BE2C (cell line): ENCODE measurements around the gene RPL13.

ENCODE experiments used
- DNase-seq: peaks from one replicate; pipeline ENCODE4 v3.0.0-alpha.2; 2020
- H3K27me3 ChIP-seq: fragments of 250-450 bp; sonication (Bioruptor Pico); 2 replicates; pipeline ENCODE4 v1.5.1; 2020; ENCODE audit warnings: mild to moderate bottlenecking
- H3K36me3 ChIP-seq: fragments of 250-450 bp; sonication (Bioruptor Pico); 2 replicates; pipeline ENCODE4 v1.5.1; 2020; ENCODE audit warnings: mild to moderate bottlenecking
- H3K4me1 ChIP-seq: fragments of 250-450 bp; sonication (Bioruptor Pico); 2 replicates; pipeline ENCODE4 v1.5.1; 2020
- H3K4me3 ChIP-seq: 2 replicates; pipeline ENCODE4 v1.5.1; 2011; ENCODE audit warnings: low read depth, low read length
- H3K9me3 ChIP-seq: fragments of 250-450 bp; sonication (Bioruptor Pico); 2 replicates; pipeline ENCODE4 v1.5.1; 2020
- CTCF ChIP-seq: IDR thresholded peaks from 2 replicates; pipeline ENCODE4 v1.5.1; 2012; ENCODE audit warnings: mild to moderate bottlenecking, low read depth, low read length

The RPL13 gene

DNA sequence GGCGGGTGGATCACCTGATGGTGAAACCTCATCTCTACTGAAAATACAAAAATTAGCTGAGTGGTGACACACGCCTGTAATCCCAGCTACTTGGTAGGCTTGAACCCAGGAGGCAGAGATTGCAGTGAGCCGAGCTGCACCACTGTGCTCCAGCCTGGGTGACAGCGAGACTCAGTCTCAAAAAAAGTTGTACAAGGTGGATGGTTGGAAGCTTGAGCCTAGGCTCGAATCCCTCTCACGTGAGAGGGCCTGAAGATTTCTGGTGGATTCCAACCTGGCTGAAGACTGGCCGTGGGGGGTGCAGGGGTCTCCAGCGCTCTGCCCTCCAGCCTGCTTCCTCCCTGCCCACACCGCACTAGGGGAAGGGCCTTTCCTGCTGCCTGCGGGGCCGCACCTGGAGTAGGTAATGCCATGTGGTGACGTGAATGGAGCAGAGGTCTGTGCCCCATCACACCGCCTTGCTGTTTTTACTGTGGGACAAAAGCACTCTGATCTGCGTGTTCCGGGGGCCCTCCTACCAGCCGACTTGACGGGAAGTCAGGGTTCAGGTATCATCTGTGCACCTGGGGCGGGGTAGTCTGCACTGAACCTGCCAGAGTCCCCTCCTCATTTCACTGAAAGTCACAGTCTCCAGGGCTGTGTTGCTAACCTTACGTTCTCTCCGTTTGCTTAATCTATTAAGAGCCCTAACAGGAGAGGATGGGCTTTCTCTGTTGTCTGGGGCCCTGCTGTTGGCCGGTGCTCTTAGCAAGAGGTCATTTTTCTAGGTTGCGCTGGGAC, 4.2 kb downstream of the RPL13 start:
- no peaks in the 10 kb centered on the region for H3K9me3 ChIP-seq
- peaks cover 43% of the 10 kb centered on the region for H3K36me3 ChIP-seq
- no peak overlapping the region; the same call in none of the 2 replicates for H3K4me3 ChIP-seq
- no peaks in the 10 kb centered on the region for H3K27me3 ChIP-seq
- no peak for DNase-seq
- H3K4me1 ChIP-seq, result peaks cover 16% of the 10 kb centered on the region
- no peak for TF ChIP-seq CTCF

DNA sequence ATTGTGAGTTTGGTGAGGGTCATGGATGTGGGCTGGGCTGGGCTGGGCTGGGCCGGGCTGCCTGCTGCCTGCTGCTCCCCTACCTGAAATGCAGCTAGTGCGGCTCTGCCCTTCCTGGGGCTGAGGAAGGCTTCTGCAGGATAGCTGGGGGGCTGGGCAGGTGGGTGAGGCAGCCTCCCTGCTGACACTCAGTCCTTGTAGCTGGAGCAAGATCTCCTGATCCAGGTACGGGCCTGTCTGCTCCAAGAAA, 4.7 kb downstream of the RPL13 start:
- H3K4me3 ChIP-seq, result peak overlapping the region; percentile 34
- H3K4me1 ChIP-seq, result peaks cover 16% of the 10 kb centered on the region
- no peak for DNase-seq
- H3K27me3 ChIP-seq, result no peaks in the 10 kb centered on the region
- peaks cover 43% of the 10 kb centered on the region for H3K36me3 ChIP-seq
- no peak for TF ChIP-seq CTCF
- no peaks in the 10 kb centered on the region for H3K9me3 ChIP-seq

- DNase-seq, result peak; percentile 70
- Histone ChIP-seq H3K4me3 (peak overlapping the region; percentile 34), H3K9me3 (no peaks in the 10 kb centered on the region)
Measured at GRCh38 chr16:89565506-89566372, 5.3 kb downstream of the RPL13 start.

GRCh38 chr16:89567656-89568594, 7.4 kb downstream of the RPL13 start:
- no peak overlapping the region for H3K4me3 ChIP-seq
- H3K4me1 ChIP-seq, result peaks cover 17% of the 10 kb centered on the region
- H3K27me3 ChIP-seq, result no peaks in the 10 kb centered on the region
- H3K36me3 ChIP-seq, result peaks cover 20% of the 10 kb centered on the region
- no peaks in the 10 kb centered on the region for H3K9me3 ChIP-seq
- no peak for DNase-seq
- TF ChIP-seq CTCF, result no peak

More at GRCh38 chr16:89565506-89566372, 5.3 kb downstream of the RPL13 start:
- TF ChIP-seq CTCF, result peak; percentile 59
- Histone ChIP-seq H3K4me1 (peaks cover 16% of the 10 kb centered on the region), H3K27me3 (no peaks in the 10 kb centered on the region), H3K36me3 (peaks cover 42% of the 10 kb centered on the region)

DNA sequence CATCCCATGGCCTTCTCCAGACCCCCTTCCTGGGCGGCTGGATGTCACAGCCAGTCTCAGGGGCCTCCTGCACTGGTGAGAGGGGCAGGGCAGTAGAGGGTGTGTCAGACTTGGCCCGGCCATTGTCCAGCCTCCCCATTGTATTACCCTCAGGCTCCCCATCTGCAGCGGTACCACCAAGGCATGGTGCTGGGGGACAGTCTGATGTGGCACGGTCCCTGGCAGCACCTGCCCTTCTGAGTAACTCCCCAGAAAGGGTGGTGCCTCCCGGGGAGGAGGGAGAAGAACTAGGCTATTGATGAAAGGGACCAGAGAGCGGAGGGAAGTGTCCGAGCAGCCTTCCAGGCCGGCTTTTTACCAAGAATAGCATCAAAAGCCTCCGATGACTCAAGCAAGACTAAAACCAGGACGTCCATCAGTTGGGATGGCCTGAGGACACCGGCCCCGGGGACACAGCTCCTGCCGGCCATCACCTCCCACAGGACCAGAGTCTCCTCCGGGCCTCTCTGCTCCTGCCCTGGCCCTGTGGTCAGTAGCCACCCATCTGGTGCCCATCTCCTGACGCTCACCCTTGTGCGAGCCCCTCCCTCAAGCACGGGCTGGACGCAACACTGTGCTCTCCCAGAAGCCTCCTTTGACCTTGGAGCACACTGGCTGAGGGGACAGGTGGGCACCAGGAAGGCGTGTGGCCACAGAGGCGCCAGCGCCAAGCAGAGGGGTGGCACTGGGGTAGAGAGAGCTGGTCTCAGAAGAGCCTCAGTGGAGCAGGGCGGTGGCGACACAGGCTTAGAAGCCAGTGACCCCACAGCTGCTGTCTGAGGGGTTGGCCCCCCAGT, 9.2 kb downstream of the RPL13 start:
- H3K27me3 ChIP-seq, result no peaks in the 10 kb centered on the region
- no peaks in the 10 kb centered on the region for H3K9me3 ChIP-seq
- DNase-seq, result peak; percentile 7
- TF ChIP-seq CTCF, result no peak
- H3K4me1 ChIP-seq, result peaks cover 13% of the 10 kb centered on the region
- H3K4me3 ChIP-seq, result no peak overlapping the region
- H3K36me3 ChIP-seq, result peaks cover 2% of the 10 kb centered on the region
